Fibroblast of lung (primary cell): ENCODE measurements around the gene LCLAT1. TPM values are rescaled to one million over a fixed set of nuclear protein-coding genes. Genes with fewer than 3 reads are reported as not detected.

Experiments used
- DNase-seq, 2 donors: peaks; one replicate each; pipeline versions ENCODE4 v3.0.0 to v3.0.0-alpha.2; 2010; ENCODE audit warnings: low read depth in 2 of 2
- H2AFZ ChIP-seq: 2 replicates; pipeline ENCODE4 v1.5.1; 2012; ENCODE audit warnings: low read length, control low read depth, inconsistent platforms
- H3K27ac ChIP-seq: 2 replicates; pipeline ENCODE4 v1.5.1; 2011; ENCODE audit warnings: low read length, control low read depth; ENCODE audit not compliant: insufficient read depth
- H3K27me3 ChIP-seq: 2 replicates; pipeline ENCODE4 v1.5.1; 2011; ENCODE audit warnings: mild to moderate bottlenecking, low read length; ENCODE audit not compliant: control insufficient read depth, insufficient read depth
- H3K36me3 ChIP-seq: 2 replicates; pipeline ENCODE4 v1.5.1; 2011; ENCODE audit warnings: low read length; ENCODE audit not compliant: control insufficient read depth, insufficient read depth
- H3K4me1 ChIP-seq: 2 replicates; pipeline ENCODE4 v1.5.1; 2011; ENCODE audit warnings: low read length; ENCODE audit not compliant: control insufficient read depth, insufficient read depth; ENCODE audit errors: extremely low read depth
- H3K4me2 ChIP-seq: 2 replicates; pipeline ENCODE4 v1.5.1; 2011; ENCODE audit warnings: low read length, control low read depth; ENCODE audit not compliant: insufficient read depth; ENCODE audit errors: extremely low read depth
- H3K4me3 ChIP-seq, 4 experiments: fragments of 200-600 bp in 1 of 4; sonication (generic) in 1 of 4; replicated peaks in 1 of 4; 2 replicates each; pipeline ENCODE4 v1.5.1; 2011 to 2016; ENCODE audit warnings: low read length in 4 of 4, low read depth in 3 of 4, mild to moderate bottlenecking in 3 of 4, control low read depth in 2 of 4, inconsistent platforms in 1 of 4, mixed read lengths in 1 of 4; ENCODE audit not compliant: insufficient read depth in 1 of 4; ENCODE audit errors: control extremely low read depth in 1 of 4
- H3K79me2 ChIP-seq: 2 replicates; pipeline ENCODE4 v1.5.1; 2012; ENCODE audit warnings: mild to moderate bottlenecking, low read length, inconsistent platforms; ENCODE audit not compliant: control insufficient read depth, insufficient read depth
- H3K9ac ChIP-seq: 2 replicates; pipeline ENCODE4 v1.5.1; 2011; ENCODE audit warnings: mild to moderate bottlenecking, low read length, control low read depth; ENCODE audit not compliant: insufficient read depth
- H3K9me3 ChIP-seq: 2 replicates; pipeline ENCODE4 v1.5.1; 2012; ENCODE audit warnings: low read depth, low read length; ENCODE audit not compliant: control insufficient read depth, insufficient read depth
- H4K20me1 ChIP-seq: 2 replicates; pipeline ENCODE4 v1.5.1; 2011; ENCODE audit warnings: low read length; ENCODE audit not compliant: control insufficient read depth, insufficient read depth; ENCODE audit errors: extremely low read depth
- CTCF ChIP-seq, 2 donors: IDR thresholded peaks in 1 of 2; conservative IDR thresholded peaks in 1 of 2; 1 replicate in 1 of 2; 2 replicates in 1 of 2; pipeline ENCODE4 v1.5.1; 2011 to 2012; ENCODE audit warnings: low read length in 2 of 2, control low read depth in 1 of 2, inconsistent platforms in 1 of 2, low read depth in 1 of 2, mild to moderate bottlenecking in 1 of 2
- EZH2 ChIP-seq: IDR thresholded peaks from 2 replicates; pipeline ENCODE4 v1.5.1; 2012; ENCODE audit warnings: low read length, control low read depth, mild to moderate bottlenecking; ENCODE audit errors: missing control alignments
- polyA plus RNA-seq, 2 donors: library from polyadenylated mRNA; depleted of rRNA in 1 of 2; stranded (reverse) in 1 of 2; unstranded in 1 of 2; fragments of >200 nt; gene quantifications; 2 replicates each; pipeline ENCODE4 v1.2.1, GENCODE V29; 2011 to 2012; ENCODE audit warnings: missing spikeins in 1 of 2
- total RNA-seq: library from RNA; depleted of rRNA; stranded (reverse); fragments of >200 nt; gene quantifications from 2 replicates; pipeline ENCODE4 v1.2.1, GENCODE V29; 2014

LCLAT1 gene
- total and polyA plus RNA-seq, 2 donors (not counting 1 experiment from before 2014, with no cell fraction given), result 43.3 to 45.9 TPM

- H3K9me3 ChIP-seq, result no peaks in the 10 kb centered on the region
- no peak overlapping the region for H3K4me3 ChIP-seq
- TF ChIP-seq EZH2, result no peak
- TF ChIP-seq CTCF (conservative IDR thresholded peaks at IDR 0.05 in 1 of 2, IDR thresholded peaks at IDR 0.05 in 1 of 2; ENCODE audit: low read depth in 1 of 2, low read length in 2 of 2), result no peak
- no peaks in the 10 kb centered on the region for H3K36me3 ChIP-seq
- no peak overlapping the region for H3K27ac ChIP-seq
- no peaks in the 10 kb centered on the region for H3K79me2 ChIP-seq
- H3K27me3 ChIP-seq, result no peaks in the 10 kb centered on the region
- no peak overlapping the region for H2AFZ ChIP-seq
- no peaks in the 10 kb centered on the region for H4K20me1 ChIP-seq
- H3K4me2 ChIP-seq, result no peak overlapping the region
- DNase-seq, result no peak
- no peak overlapping the region for H3K9ac ChIP-seq
- no peaks in the 10 kb centered on the region for H3K4me1 ChIP-seq
These were observed 18.7 kb upstream of the LCLAT1 start for GRCh38 chr2:30428348-30428662.

GRCh38 chr2:30428827-30429461 lies 18.1 kb upstream of the LCLAT1 start:
- no peak overlapping the region for H3K4me3 ChIP-seq
- no peaks in the 10 kb centered on the region for H3K4me1 ChIP-seq
- no peak overlapping the region for H3K27ac ChIP-seq
- H3K9ac ChIP-seq, result no peak overlapping the region
- no peak overlapping the region for H3K4me2 ChIP-seq
- TF ChIP-seq EZH2, result no peak
- no peak for TF ChIP-seq CTCF (conservative IDR thresholded peaks at IDR 0.05 in 1 of 2, IDR thresholded peaks at IDR 0.05 in 1 of 2; ENCODE audit: low read depth in 1 of 2, low read length in 2 of 2)
- H4K20me1 ChIP-seq, result no peaks in the 10 kb centered on the region
- H2AFZ ChIP-seq, result no peak overlapping the region
- no peak for DNase-seq
- no peaks in the 10 kb centered on the region for H3K9me3 ChIP-seq
- H3K36me3 ChIP-seq, result no peaks in the 10 kb centered on the region
- H3K27me3 ChIP-seq, result no peaks in the 10 kb centered on the region
- H3K79me2 ChIP-seq, result no peaks in the 10 kb centered on the region

- H3K36me3 ChIP-seq, result no peaks in the 10 kb centered on the region
- no peaks in the 10 kb centered on the region for H4K20me1 ChIP-seq
- H3K79me2 ChIP-seq, result no peaks in the 10 kb centered on the region
- no peak overlapping the region for H3K4me2 ChIP-seq
- H3K9me3 ChIP-seq, result no peaks in the 10 kb centered on the region
- H3K9ac ChIP-seq, result no peak overlapping the region
- TF ChIP-seq CTCF (conservative IDR thresholded peaks at IDR 0.05 in 1 of 2, IDR thresholded peaks at IDR 0.05 in 1 of 2; ENCODE audit: low read depth in 1 of 2, low read length in 2 of 2), result no peak
- H3K4me1 ChIP-seq, result no peaks in the 10 kb centered on the region
- H3K4me3 ChIP-seq, result no peak overlapping the region
- no peak overlapping the region for H3K27ac ChIP-seq
- peak in 1 of 2 donors; percentile 74 for DNase-seq
- H3K27me3 ChIP-seq, result no peaks in the 10 kb centered on the region
- H2AFZ ChIP-seq, result no peak overlapping the region
These were observed 13.3 kb upstream of the LCLAT1 start for GRCh38 chr2:30433541-30434299.
